ENCODE results near the gene PRR29. TPM values are rescaled to one million over a fixed set of nuclear protein-coding genes. Genes with fewer than 3 reads are reported as not detected.

Gene PRR29
- total RNA-seq, 2 donors from 2014 or later: not detected

DNA sequence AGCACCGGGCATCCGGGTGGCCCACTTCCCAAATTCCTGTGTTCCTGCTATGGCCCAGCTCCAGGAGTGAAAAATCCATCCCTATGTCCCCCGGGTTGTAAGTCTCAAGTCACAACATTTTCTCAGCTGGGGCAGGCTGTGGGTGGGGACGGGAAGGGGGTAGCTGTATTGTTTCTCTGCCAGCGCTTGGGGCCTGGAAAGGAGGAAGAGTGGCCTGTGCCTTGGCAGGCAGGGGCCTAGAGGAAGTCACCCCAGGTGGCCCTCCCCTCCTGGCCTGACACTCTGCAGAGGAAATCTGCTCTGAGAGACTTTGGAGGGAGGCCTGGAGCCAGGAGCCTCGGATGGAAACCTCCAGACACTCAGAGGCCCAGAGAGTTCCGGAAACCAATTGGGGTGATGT is 14.8 kb upstream of the PRR29 start:
- Histone ChIP-seq H3K27ac (peak overlapping the region; percentile 51 to 63), H3K4me3 (no peak overlapping the region), H3K36me3 (no peaks in the 10 kb centered on the region), H3K9me3 (no peaks in the 10 kb centered on the region), H3K4me1 (ENCODE audit: control insufficient read depth in 1 of 2, low read depth in 2 of 2) (peaks cover 18 to 42% of the 10 kb centered on the region in 2 donors), H3K27me3 (replicated peaks; ENCODE audit: insufficient read depth) (no peaks in the 10 kb centered on the region)
- ATAC-seq (ENCODE audit: insufficient number of reproducible peaks, low FRiP score, low read depth) (no peak), DNase-seq (ENCODE audit: low spot score) (no peak)
- TF ChIP-seq, protein P1, sequence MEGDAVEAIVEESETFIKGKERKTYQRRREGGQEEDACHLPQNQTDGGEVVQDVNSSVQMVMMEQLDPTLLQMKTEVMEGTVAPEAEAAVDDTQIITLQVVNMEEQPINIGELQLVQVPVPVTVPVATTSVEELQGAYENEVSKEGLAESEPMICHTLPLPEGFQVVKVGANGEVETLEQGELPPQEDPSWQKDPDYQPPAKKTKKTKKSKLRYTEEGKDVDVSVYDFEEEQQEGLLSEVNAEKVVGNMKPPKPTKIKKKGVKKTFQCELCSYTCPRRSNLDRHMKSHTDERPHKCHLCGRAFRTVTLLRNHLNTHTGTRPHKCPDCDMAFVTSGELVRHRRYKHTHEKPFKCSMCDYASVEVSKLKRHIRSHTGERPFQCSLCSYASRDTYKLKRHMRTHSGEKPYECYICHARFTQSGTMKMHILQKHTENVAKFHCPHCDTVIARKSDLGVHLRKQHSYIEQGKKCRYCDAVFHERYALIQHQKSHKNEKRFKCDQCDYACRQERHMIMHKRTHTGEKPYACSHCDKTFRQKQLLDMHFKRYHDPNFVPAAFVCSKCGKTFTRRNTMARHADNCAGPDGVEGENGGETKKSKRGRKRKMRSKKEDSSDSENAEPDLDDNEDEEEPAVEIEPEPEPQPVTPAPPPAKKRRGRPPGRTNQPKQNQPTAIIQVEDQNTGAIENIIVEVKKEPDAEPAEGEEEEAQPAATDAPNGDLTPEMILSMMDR (IDR thresholded peaks at IDR 0.05): no peak

DNA sequence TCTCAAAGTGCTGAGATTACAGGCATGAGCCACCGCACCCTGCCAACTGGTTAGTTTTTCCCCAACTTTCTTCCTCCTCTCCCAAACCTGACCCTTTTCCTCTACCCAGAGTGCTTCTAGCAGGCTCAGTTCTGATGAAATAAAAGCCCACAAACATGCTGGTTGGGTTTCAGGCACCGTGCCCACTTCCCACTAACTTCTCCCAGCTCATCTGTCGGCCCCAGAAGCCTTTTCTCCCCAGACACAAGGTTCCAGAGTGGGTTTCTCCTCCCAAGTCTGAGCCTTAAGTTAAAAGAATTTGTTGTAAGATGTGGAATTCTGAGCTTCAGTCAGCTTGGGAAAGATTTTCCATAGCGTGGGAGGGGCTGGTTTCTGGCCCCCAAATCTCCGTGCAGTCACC is 13.9 kb upstream of the PRR29 start:
- Histone ChIP-seq H3K4me1 (ENCODE audit: control insufficient read depth in 1 of 2, low read depth in 2 of 2) (peaks cover 18 to 50% of the 10 kb centered on the region in 2 donors), H3K36me3 (no peaks in the 10 kb centered on the region), H3K27ac (peak overlapping the region; percentile 51 to 63), H3K27me3 (replicated peaks; ENCODE audit: insufficient read depth) (no peaks in the 10 kb centered on the region), H3K4me3 (no peak overlapping the region), H3K9me3 (no peaks in the 10 kb centered on the region)
- ATAC-seq (ENCODE audit: insufficient number of reproducible peaks, low FRiP score, low read depth) (no peak), DNase-seq (ENCODE audit: low spot score) (no peak)
- TF ChIP-seq, protein P1 (IDR thresholded peaks at IDR 0.05): no peak

DNA sequence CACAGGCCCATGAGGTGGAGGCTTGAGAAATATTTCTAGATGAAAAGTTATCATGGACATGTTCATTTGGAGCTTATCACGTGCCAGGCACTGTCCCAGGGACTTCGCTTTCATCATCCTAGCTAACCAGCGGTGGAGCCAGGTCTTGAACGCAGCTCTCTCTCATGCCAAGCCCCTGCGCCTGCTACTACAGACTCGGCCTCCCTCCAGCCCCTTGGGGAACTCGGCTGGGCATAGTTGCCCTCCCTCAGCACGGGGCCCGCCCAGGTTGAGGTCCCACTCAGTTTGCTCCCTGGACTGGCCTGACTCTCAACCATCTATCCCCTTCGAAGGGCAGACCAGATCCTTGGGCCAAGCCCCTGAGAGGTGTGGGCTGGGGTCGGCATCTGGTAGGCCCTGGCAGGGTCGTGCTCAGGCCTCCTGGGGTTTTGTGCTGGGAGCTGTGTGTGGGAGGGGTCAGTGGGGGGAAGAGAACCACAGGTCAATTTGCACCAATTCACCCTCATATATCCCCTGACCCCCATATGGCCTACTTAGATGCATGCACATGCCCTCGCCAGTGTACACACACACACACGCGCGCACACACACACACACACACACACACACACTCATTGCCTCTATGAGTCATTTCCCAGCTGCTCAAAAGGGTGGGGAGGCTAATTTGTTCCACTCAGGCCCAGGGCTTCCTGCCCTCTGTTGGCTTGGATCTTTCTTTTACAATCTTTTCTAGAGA is 13.3 kb upstream of the PRR29 start:
- TF ChIP-seq, protein P1 (IDR thresholded peaks at IDR 0.05): no peak
- H3K9me3 ChIP-seq: no peaks in the 10 kb centered on the region
- ATAC-seq (ENCODE audit: insufficient number of reproducible peaks, low FRiP score, low read depth): peak; percentile 76
- DNase-seq (ENCODE audit: low spot score): peak; percentile 33
- no peak overlapping the region for H3K4me3 ChIP-seq
- no peaks in the 10 kb centered on the region for H3K27me3 ChIP-seq (replicated peaks; ENCODE audit: insufficient read depth)
- peaks cover 18 to 50% of the 10 kb centered on the region in 2 donors for H3K4me1 ChIP-seq (ENCODE audit: control insufficient read depth in 1 of 2, low read depth in 2 of 2)
- no peaks in the 10 kb centered on the region for H3K36me3 ChIP-seq
- H3K27ac ChIP-seq: peak overlapping the region; percentile 51 to 63

DNA sequence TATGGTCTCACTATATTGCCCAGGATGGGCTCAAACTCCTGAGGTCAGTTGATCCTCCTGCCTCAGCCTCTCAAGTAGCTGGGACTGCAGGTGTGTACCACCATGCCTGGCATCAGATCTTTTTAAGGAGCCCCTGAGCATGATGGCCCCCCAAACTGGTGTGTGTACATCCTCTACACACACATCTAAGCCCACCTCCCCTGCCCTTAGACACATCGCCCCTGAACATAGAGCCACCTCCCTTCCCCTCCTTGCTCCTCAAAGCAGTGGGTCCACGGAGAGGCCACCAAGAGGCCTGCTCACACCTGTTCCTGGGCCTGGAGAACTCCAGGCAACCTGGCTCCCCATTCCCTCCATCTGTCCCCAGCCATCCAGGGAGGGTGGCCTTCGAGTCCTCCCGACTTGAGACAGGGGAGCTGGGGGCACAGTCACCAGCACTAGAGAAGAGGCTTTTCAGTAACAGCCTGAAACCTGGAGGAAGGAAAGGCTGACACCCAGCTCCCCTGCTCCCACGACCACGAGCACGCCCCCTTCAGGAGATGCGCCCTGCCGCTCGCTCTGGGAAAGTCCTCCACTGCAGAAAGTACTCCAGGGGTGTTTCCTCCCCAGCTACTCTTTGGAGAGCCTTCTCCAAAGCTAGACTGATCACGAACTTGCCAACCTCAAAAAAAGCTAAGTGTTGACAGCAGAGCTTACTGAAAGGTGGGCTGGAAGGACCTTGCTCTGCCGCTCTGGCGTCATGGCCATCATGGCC is 12.6 kb upstream of the PRR29 start:
- H3K27ac ChIP-seq: peak overlapping the region; percentile 30 to 63
- DNase-seq (ENCODE audit: low spot score): no peak

DNA sequence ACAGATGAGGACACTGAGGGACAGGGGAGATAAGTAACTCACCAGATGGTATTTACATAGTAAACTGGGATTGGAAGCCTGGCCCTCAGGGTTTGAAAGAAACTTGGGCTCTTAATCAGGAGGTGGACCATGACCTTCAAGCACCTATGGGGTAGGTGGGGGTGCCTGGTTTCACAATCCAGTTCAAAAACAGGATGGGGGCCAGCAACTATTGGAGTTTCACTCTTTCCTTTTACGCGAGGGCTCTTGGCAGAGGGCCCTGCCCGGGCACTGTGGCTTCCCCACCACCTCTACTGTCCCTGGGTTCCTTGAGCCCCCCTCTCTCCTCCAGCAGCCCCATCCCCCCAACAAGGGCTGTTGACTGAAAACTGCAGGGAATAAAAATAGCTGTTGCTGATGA is 11.3 kb upstream of the PRR29 start:
- Histone ChIP-seq H3K9me3 (no peaks in the 10 kb centered on the region), H3K4me1 (ENCODE audit: control insufficient read depth in 1 of 2, low read depth in 2 of 2) (peaks cover 18 to 50% of the 10 kb centered on the region in 2 donors), H3K36me3 (no peaks in the 10 kb centered on the region), H3K27ac (no peak overlapping the region), H3K27me3 (replicated peaks; ENCODE audit: insufficient read depth) (no peaks in the 10 kb centered on the region), H3K4me3 (no peak overlapping the region)
- TF ChIP-seq, protein P1 (IDR thresholded peaks at IDR 0.05): no peak
- DNase-seq (ENCODE audit: low spot score) (no peak), ATAC-seq (ENCODE audit: insufficient number of reproducible peaks, low FRiP score, low read depth) (no peak)

More for the DNA sequence above, 12.6 kb upstream of the PRR29 start:
- TF ChIP-seq, protein P1 (IDR thresholded peaks at IDR 0.05): no peak
- no peak overlapping the region for H3K4me3 ChIP-seq
- no peaks in the 10 kb centered on the region for H3K27me3 ChIP-seq (replicated peaks; ENCODE audit: insufficient read depth)
- no peaks in the 10 kb centered on the region for H3K9me3 ChIP-seq
- H3K36me3 ChIP-seq: no peaks in the 10 kb centered on the region
- no peak for ATAC-seq (ENCODE audit: insufficient number of reproducible peaks, low FRiP score, low read depth)
- peaks cover 18 to 50% of the 10 kb centered on the region in 2 donors for H3K4me1 ChIP-seq (ENCODE audit: control insufficient read depth in 1 of 2, low read depth in 2 of 2)

Data from thoracic aorta (tissue), 2 donors.